Suppressor macrophage treated with lipopolysaccharide for 1 hour (primary cell): ENCODE measurements around the gene DOLK.

Experiments used
- DNase-seq, 3 donors: peaks; one replicate each; pipeline ENCODE4 v3.0.0-alpha.2; 2020 to 2022

Gene DOLK

GRCh38 chr9:128903871-128904620, 43.4 kb downstream of the DOLK start:
- DNase-seq: peak in 1 of 3 donors; percentile 25

- DNase-seq: no peak
These were observed 44.3 kb downstream of the DOLK start for GRCh38 chr9:128903079-128903461.

GRCh38 chr9:128902351-128903078, 44.9 kb downstream of the DOLK start:
- no peak for DNase-seq

- DNase-seq: no peak
These were observed 45.6 kb downstream of the DOLK start for GRCh38 chr9:128901822-128902221.

- no peak for DNase-seq
These were observed 46.0 kb downstream of the DOLK start for GRCh38 chr9:128901379-128901778.

GRCh38 chr9:128899566-128900322, 47.7 kb downstream of the DOLK start:
- DNase-seq: peak in 1 of 3 donors; percentile 57

- DNase-seq: no peak
These were observed 48.4 kb downstream of the DOLK start for GRCh38 chr9:128898845-128899565.

GRCh38 chr9:128898382-128898781, 49.0 kb downstream of the DOLK start:
- no peak for DNase-seq

- DNase-seq: no peak
These were observed 51.8 kb downstream of the DOLK start for GRCh38 chr9:128895556-128895955.
